ENCODE results near the gene FTO.

- TF ChIP-seq POLR2AphosphoS5 (IDR thresholded peaks at IDR 0.05; ENCODE audit: low read depth, low read length) (no peak), REST (IDR thresholded peaks at IDR 0.05; ENCODE audit: insufficient read depth in 1 of 2, low read depth in 2 of 2, low read length in 2 of 2) (no peak), FOXP2 (optimal IDR thresholded peaks at IDR 0.05; ENCODE audit: borderline replicate concordance, extremely low read depth, extremely low read length, insufficient read depth) (no peak), SIN3A (IDR thresholded peaks at IDR 0.05; ENCODE audit: borderline replicate concordance, insufficient read depth, low read length) (no peak), TAF1 (IDR thresholded peaks at IDR 0.05; ENCODE audit: borderline replicate concordance, insufficient read depth, low read length) (no peak)
Measured at GRCh38 chr16:53769787-53770186, 65.8 kb downstream of the FTO start.

Data from PFSK-1 (cell line).